PC-3 (cell line): ENCODE results near the gene AGO1. TPM values are rescaled to one million over a fixed set of nuclear protein-coding genes. Genes with fewer than 3 reads are reported as not detected.

Experiments used
- ATAC-seq: fragments of 200-7000 bp; cut with Tn5 transposase; 2 replicates; pipeline ENCODE4 v1.9.1; 2020; ENCODE audit warnings: mild to moderate bottlenecking, moderate library complexity
- BruUV-seq: library from RNA; stranded (reverse); fragments of 400-500 nt; replicated peaks from 2 replicates; lab custom pipeline; 2021; lab: Mats Ljungman, UMichigan
- CTCF ChIA-PET: fragments of 300-600 bp; sonication (Branson Sonifier 250); formaldehyde crosslinking; loops from one replicate; lab custom pipeline; 2022; ENCODE audit warnings: antibody characterized with exemption; lab: Charles Lee
- POLR2A ChIA-PET: fragments of 300-600 bp; sonication (Branson Sonifier 250); formaldehyde crosslinking; loops from one replicate; lab custom pipeline; 2022; ENCODE audit warnings: antibody characterized with exemption; ENCODE audit not compliant: unreplicated experiment; lab: Charles Lee
- DNase-seq: peaks from one replicate; pipeline ENCODE4 v3.0.0-alpha.2; 2015
- H2AFZ ChIP-seq: fragments of 300-600 bp; sonication (generic); 2 replicates; pipeline ENCODE4 v1.6.0; 2016; ENCODE audit warnings: antibody characterized with exemption, low read length
- H3F3A ChIP-seq: fragments of 300-600 bp; sonication (generic); one replicate; pipeline ENCODE4 v1.6.0; 2017; ENCODE audit warnings: antibody characterized with exemption, low read length, control low read depth, mild to moderate bottlenecking; ENCODE audit not compliant: unreplicated experiment
- H3K27ac ChIP-seq: fragments of 300-600 bp; sonication (generic); 2 replicates; pipeline ENCODE4 v1.5.1; 2016; ENCODE audit warnings: mild to moderate bottlenecking, low read length
- H3K27me3 ChIP-seq: fragments of 300-600 bp; sonication (generic); 2 replicates; pipeline ENCODE4 v1.6.1; 2016; ENCODE audit warnings: low read length, mixed read lengths
- H3K36me3 ChIP-seq: fragments of 300-600 bp; sonication (generic); 2 replicates; pipeline ENCODE4 v1.6.1; 2016; ENCODE audit warnings: low read depth, mixed run types, low read length, mixed read lengths
- H3K4me1 ChIP-seq: fragments of 300-600 bp; sonication (generic); 2 replicates; pipeline ENCODE4 v1.5.1; 2016; ENCODE audit warnings: low read length; ENCODE audit not compliant: insufficient read depth
- H3K4me2 ChIP-seq: fragments of 300-600 bp; sonication (generic); 2 replicates; pipeline ENCODE4 v1.6.0; 2016; ENCODE audit warnings: low read length
- H3K4me3 ChIP-seq: fragments of 300-600 bp; sonication (generic); 2 replicates; pipeline ENCODE4 v1.5.1; 2016; ENCODE audit warnings: mild to moderate bottlenecking, low read length, mixed read lengths
- H3K79me2 ChIP-seq: fragments of 300-600 bp; sonication (generic); 2 replicates; pipeline ENCODE4 v1.6.1; 2017; ENCODE audit warnings: low read length, mixed read lengths
- H3K9ac ChIP-seq: fragments of 300-600 bp; sonication (generic); 2 replicates; pipeline ENCODE4 v1.6.0; 2016; ENCODE audit warnings: mild to moderate bottlenecking, low read length
- H3K9me2 ChIP-seq: fragments of 300-600 bp; sonication (generic); replicated peaks from 2 replicates; pipeline ENCODE4 v1.6.1; 2016; ENCODE audit warnings: mixed run types, low read length, mixed read lengths
- H3K9me3 ChIP-seq: fragments of 300-600 bp; sonication (generic); 2 replicates; pipeline ENCODE4 v1.6.1; 2016; ENCODE audit warnings: low read length, mixed read lengths
- H4K20me1 ChIP-seq: fragments of 300-600 bp; sonication (generic); 2 replicates; pipeline ENCODE4 v1.6.1; 2016; ENCODE audit warnings: low read length, mixed read lengths
- CTCF ChIP-seq: fragments of 300-600 bp; sonication (generic); conservative IDR thresholded peaks from 2 replicates; pipeline ENCODE4 v1.5.1; 2017; ENCODE audit warnings: antibody characterized with exemption, low read depth, mild to moderate bottlenecking, low read length
- EZH2 ChIP-seq: fragments of 300-600 bp; sonication (generic); IDR thresholded peaks from one replicate; pipeline ENCODE4 v1.6.1; 2017; ENCODE audit warnings: antibody characterized with exemption, mild to moderate bottlenecking, low read length; ENCODE audit not compliant: unreplicated experiment
- EZH2phosphoT487 ChIP-seq: fragments of 300-600 bp; sonication (generic); IDR thresholded peaks from 2 replicates; pipeline ENCODE4 v1.6.1; 2018; ENCODE audit warnings: mild to moderate bottlenecking, antibody characterized with exemption, low read length, borderline replicate concordance
- intact Hi-C: fragments of 100-400 bp; cut with micrococcal nuclease; formaldehyde crosslinking; loops from 2 replicates; pipeline ENCODE4 v1.9.0; 2023
- total RNA-seq: library from RNA; depleted of rRNA; stranded (reverse); fragments of >200 nt; gene quantifications from 2 replicates; pipeline ENCODE4 v1.2.3, GENCODE V29; 2014

Gene AGO1
- total RNA-seq, 1 experiment from 2014 or later: 15.4 TPM

DNA sequence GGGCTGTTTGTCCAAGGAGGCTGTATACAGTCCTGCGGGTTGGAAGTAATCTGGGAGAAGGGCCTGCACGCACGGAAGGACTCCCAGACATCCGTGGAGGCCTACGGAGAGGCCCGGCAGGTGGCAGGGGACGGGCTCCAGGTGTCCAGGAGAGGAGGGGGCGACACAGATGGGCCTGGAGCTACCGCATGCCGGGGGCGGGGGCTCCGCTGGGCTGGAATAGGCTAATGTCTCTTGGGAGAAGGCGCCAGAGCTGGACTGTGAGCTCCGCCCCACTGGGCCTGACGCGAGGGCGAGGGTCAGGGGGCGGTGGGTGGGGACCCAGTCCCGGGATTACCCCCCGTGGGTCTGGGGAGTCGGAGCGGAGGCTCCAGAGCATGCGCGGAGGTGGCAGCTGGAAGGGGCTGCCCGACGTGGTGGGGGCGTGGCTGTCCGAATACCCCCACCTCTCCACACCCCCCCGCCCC is 659 bp downstream of the AGO1 start:
- intact Hi-C loops: no loop called here
- Histone ChIP-seq H3K4me2 (peak overlapping the region; percentile 99), H4K20me1 (no peaks in the 10 kb centered on the region), H3K79me2 (peaks cover 45% of the 10 kb centered on the region), H3K9me2 (no peaks in the 10 kb centered on the region), H2AFZ (peak overlapping the region; percentile 100), H3K36me3 (no peaks in the 10 kb centered on the region), H3K27ac (no peak overlapping the region), H3K4me3 (peak overlapping the region; percentile 99), H3K4me1 (peaks cover 8% of the 10 kb centered on the region; the same call in 1 of the 2 replicates), H3K9ac (peak overlapping the region; percentile 84), H3F3A (no peaks in the 10 kb centered on the region), H3K27me3 (no peaks in the 10 kb centered on the region), H3K9me3 (no peaks in the 10 kb centered on the region)
- TF ChIP-seq CTCF: no peak
- no peak for TF ChIP-seq EZH2phosphoT487
- TF ChIP-seq EZH2: no peak
- CTCF ChIA-PET: interaction anchor here (0.5 to 0.7 kb wide), 4 partner anchors 10 to 276 kb away, joined by 3 to 5 read pairs (median 4); no protein-coding TSS in a partner anchor
- DNase-seq (peak; percentile 5), ATAC-seq (peak; percentile 31)
- POLR2A ChIA-PET: no interaction called here
- no TSS peak for BruUV-seq

DNA sequence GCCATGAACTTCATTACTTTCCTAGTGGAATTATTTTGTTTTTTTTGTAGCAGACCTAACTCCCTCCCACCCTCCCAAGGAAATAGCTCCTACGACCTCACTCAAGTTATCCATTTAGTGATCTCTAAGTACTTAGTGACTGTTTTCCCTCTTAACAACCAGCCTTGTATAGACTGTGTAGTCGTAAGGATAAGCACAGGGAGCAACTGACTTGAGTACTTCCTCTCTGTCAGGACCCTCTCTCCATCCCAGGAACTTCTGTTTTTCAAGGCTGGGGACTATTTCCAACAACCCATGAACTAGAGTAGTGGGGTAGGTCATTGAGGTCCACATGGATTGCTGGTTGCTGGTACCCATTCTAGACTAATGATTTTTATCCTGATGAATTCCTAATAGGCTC is 1.9 kb downstream of the AGO1 start:
- Histone ChIP-seq H3K4me3 (no peak overlapping the region), H3K27me3 (no peaks in the 10 kb centered on the region), H3K79me2 (peaks cover 45% of the 10 kb centered on the region), H3K9ac (no peak overlapping the region), H3K27ac (no peak overlapping the region), H3K9me2 (no peaks in the 10 kb centered on the region), H4K20me1 (no peaks in the 10 kb centered on the region), H3K4me2 (no peak overlapping the region), H2AFZ (no peak overlapping the region), H3F3A (no peaks in the 10 kb centered on the region), H3K36me3 (no peaks in the 10 kb centered on the region), H3K9me3 (no peaks in the 10 kb centered on the region), H3K4me1 (peaks cover 8% of the 10 kb centered on the region; the same call in 1 of the 2 replicates)
- CTCF ChIA-PET: no interaction called here
- TF ChIP-seq EZH2 (no peak), EZH2phosphoT487 (no peak), CTCF (no peak)
- POLR2A ChIA-PET: interaction anchor here (0.6 kb wide), 1 partner anchor 327 kb away, joined by 4 read pairs; no protein-coding TSS in a partner anchor
- intact Hi-C loops: no loop called here
- no peak for DNase-seq
- no peak for ATAC-seq
- no TSS peak for BruUV-seq

DNA sequence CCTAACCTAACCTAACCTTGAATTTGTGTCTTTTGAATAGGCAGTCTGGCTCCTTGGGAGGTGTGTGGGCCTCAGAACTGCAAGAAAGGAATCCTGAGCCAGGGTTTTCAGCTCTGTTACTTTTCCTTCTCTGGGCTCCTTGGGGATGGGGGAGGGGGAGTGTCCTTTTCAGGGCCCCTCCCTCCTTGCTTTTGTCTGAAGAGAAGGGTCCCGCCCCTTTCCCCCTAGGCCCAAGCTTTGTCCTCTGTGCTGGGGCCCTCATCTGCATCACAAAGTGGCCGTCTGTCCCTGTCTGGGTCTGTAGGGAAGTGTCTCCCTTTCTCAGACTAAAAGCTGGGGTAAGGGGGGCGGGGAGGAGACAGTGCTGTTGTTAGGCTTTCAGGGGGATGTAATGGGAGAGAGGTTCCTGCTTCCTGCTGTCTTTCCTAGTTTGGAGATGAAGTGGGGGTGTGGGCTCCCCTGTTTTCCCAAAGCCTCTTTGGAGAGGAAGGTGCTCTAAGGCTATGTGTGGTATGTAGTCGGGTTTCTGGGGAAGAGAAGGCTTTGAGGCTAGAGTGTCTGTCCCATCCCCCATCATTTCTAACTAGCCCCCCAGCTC is 3.1 kb downstream of the AGO1 start:
- Histone ChIP-seq H3K4me3 (no peak overlapping the region), H3K27ac (no peak overlapping the region), H3K9me2 (no peaks in the 10 kb centered on the region), H2AFZ (no peak overlapping the region), H3K36me3 (no peaks in the 10 kb centered on the region), H3K9ac (no peak overlapping the region), H3K9me3 (no peaks in the 10 kb centered on the region), H4K20me1 (no peaks in the 10 kb centered on the region), H3K4me2 (no peak overlapping the region), H3K79me2 (peaks cover 45% of the 10 kb centered on the region), H3F3A (no peaks in the 10 kb centered on the region), H3K4me1 (peaks cover 8% of the 10 kb centered on the region; the same call in 1 of the 2 replicates), H3K27me3 (no peaks in the 10 kb centered on the region)
- no peak for DNase-seq
- TF ChIP-seq EZH2phosphoT487: no peak
- no peak for TF ChIP-seq EZH2
- TF ChIP-seq CTCF: no peak
- ChIA-PET CTCF (no interaction called here), POLR2A (no interaction called here)
- intact Hi-C loops: no loop called here
- no peak for ATAC-seq
- no TSS peak for BruUV-seq
